Esophagus muscularis mucosa (tissue), 4 donors: Measurements from ENCODE around the gene LIN28A.
"Not testable (repeated sequence)": the region's sequence is repeated elsewhere in the genome, so short reads cannot be mapped to it uniquely, and the experiment has no call there.

ENCODE experiments used
- EP300 ChIP-seq: sonication (generic); formaldehyde crosslinking; IDR thresholded peaks from one replicate; pipeline ENCODE4 v1.6.1; 2017; ENCODE audit warnings: antibody characterized with exemption
- POLR2A ChIP-seq: fragments of 450-650 bp; IDR thresholded peaks from one replicate; pipeline ENCODE4 v1.6.1; 2017; ENCODE audit warnings: antibody characterized with exemption, moderate library complexity, mild to moderate bottlenecking, low read depth
- POLR2AphosphoS5 ChIP-seq, 2 donors: sonication (generic); formaldehyde crosslinking; IDR thresholded peaks; one replicate each; pipeline ENCODE4 v1.6.1; 2017; ENCODE audit warnings: antibody characterized with exemption in 2 of 2
- TF ChIP-seq, protein P1 (sequence below), 3 experiments: fragments of 200-600 bp in 2 of 3; fragments of 450-650 bp in 1 of 3; sonication (generic) in 2 of 3; IDR thresholded peaks; one replicate each; pipeline ENCODE4 v1.5.1; 2017 to 2019; ENCODE audit warnings: antibody characterized with exemption in 3 of 3, mild to moderate bottlenecking in 2 of 3, moderate library complexity in 1 of 3

DNA sequence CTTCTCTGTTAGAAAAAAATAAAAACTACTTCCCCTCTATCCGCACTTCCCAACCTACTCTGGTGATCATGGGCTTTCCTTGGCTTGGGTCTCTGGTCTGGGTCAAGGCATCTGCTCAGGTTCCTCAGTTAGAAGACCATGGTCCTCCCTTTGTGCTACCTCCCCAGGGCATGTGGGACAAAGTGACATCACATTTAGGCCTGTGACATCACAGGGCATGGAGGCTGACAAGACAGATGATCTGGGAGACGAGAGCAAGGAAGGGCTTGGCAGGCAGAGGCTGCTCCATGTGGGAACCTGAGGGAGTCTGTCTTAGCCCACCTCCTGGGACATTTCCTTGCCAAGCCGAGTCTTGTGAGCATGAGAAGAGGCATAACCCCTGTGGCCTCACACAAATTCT, 38.0 kb upstream of the LIN28A start, which contains the start of gene ZNF683:
- TF ChIP-seq, protein P1, sequence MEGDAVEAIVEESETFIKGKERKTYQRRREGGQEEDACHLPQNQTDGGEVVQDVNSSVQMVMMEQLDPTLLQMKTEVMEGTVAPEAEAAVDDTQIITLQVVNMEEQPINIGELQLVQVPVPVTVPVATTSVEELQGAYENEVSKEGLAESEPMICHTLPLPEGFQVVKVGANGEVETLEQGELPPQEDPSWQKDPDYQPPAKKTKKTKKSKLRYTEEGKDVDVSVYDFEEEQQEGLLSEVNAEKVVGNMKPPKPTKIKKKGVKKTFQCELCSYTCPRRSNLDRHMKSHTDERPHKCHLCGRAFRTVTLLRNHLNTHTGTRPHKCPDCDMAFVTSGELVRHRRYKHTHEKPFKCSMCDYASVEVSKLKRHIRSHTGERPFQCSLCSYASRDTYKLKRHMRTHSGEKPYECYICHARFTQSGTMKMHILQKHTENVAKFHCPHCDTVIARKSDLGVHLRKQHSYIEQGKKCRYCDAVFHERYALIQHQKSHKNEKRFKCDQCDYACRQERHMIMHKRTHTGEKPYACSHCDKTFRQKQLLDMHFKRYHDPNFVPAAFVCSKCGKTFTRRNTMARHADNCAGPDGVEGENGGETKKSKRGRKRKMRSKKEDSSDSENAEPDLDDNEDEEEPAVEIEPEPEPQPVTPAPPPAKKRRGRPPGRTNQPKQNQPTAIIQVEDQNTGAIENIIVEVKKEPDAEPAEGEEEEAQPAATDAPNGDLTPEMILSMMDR (IDR thresholded peaks at IDR 0.05): not testable (repeated sequence)
- not testable (repeated sequence) for TF ChIP-seq EP300; POLR2A; POLR2AphosphoS5 (IDR thresholded peaks at IDR 0.05)
